GM23248 (cell line): Measurements from ENCODE around the gene CA5B.

Experiments
- EZH2 ChIP-seq: fragments of 200-600 bp; sonication (generic); IDR thresholded peaks from 2 replicates; pipeline ENCODE4 v1.6.1; 2018; ENCODE audit warnings: antibody characterized with exemption, mild to moderate bottlenecking; ENCODE audit not compliant: insufficient read depth, poor library complexity, severe bottlenecking
- EZH2phosphoT487 ChIP-seq: fragments of 200-600 bp; sonication (generic); IDR thresholded peaks from 2 replicates; pipeline ENCODE4 v1.6.1; 2018; ENCODE audit warnings: antibody characterized with exemption, moderate library complexity, mild to moderate bottlenecking, low read depth; ENCODE audit not compliant: insufficient read depth

GRCh38 chrX:15790769-15791290 lies 52.8 kb downstream of the CA5B start:
- TF ChIP-seq EZH2, result no peak
- no peak for TF ChIP-seq EZH2phosphoT487
